ENCODE data around the gene ARHGAP30. TPM values are rescaled to one million over a fixed set of nuclear protein-coding genes. Genes with fewer than 3 reads are reported as not detected.
"Not testable (repeated sequence)": the region's sequence is repeated elsewhere in the genome, so short reads cannot be mapped to it uniquely, and the experiment has no call there.

ARHGAP30 gene
- 1 to 10 TPM in 3 of 4 donors, under 1 TPM in 1; 0.88 to 3.4 (median 2.6) TPM for total RNA-seq

GRCh38 chr1:161069731-161070270 lies at the start of gene ARHGAP30:
TSS of gene ARHGAP30 (minus strand) at chr1:161069891. CDS start at chr1:161069624, 267 bp downstream.
- Histone ChIP-seq H3K36me3 (no peaks in the 10 kb centered on the region), H3K9me3 (no peaks in the 10 kb centered on the region), H3K4me3 (no peak within 1 kb of the TSS), H3K4me1 (no peaks in the 10 kb centered on the region), H3K27ac (no peak within 1 kb of the TSS), H3K27me3 (no peaks in the 10 kb centered on the region)
- TF ChIP-seq CTCF (IDR thresholded peaks at IDR 0.05) (no peak), POLR2A (IDR thresholded peaks at IDR 0.05) (no peak)
- DNase-seq: peak; percentile 25
- intact Hi-C loops (cut with DNase I; ENCODE audit: low total_unique reads): no loop called here

GRCh38 chr1:161117759-161118581 lies 48.3 kb upstream of the ARHGAP30 start, which contains the start of the genes NIT1 and PFDN2:
TSS of gene NIT1 (plus strand) at chr1:161118105. CDS start at chr1:161118177, 72 bp downstream.
TSS of gene PFDN2 (minus strand) at chr1:161118037. CDS start at chr1:161118026, 11 bp downstream.
- H3K36me3 ChIP-seq: no peaks in the 10 kb centered on the region
- H3K9me3 ChIP-seq: no peaks in the 10 kb centered on the region
- TF ChIP-seq POLR2A (IDR thresholded peaks at IDR 0.05) (peak; percentile 66 to 85), CTCF (IDR thresholded peaks at IDR 0.05) (peak in 2 of 4 experiments; percentile 9)
- peak within 1 kb of the TSS; percentile 95 to 96 for H3K4me3 ChIP-seq
- peak within 1 kb of the TSS; percentile 90 to 91 for H3K27ac ChIP-seq
- no peaks in the 10 kb centered on the region for H3K27me3 ChIP-seq
- intact Hi-C loops (cut with DNase I; ENCODE audit: low total_unique reads): no loop called here
- DNase-seq: peak; percentile 83 to 86
- peaks cover 7 to 16% of the 10 kb centered on the region in 2 donors for H3K4me1 ChIP-seq

GRCh38 chr1:161115961-161116360 lies 46.3 kb upstream of the ARHGAP30 start:
- H3K9me3 ChIP-seq; H3K27me3 ChIP-seq; intact Hi-C loops (cut with DNase I; ENCODE audit: low total_unique reads); H3K27ac ChIP-seq; DNase-seq; H3K36me3 ChIP-seq; H3K4me3 ChIP-seq: not testable (repeated sequence)
- peaks cover 7 to 16% of the 10 kb centered on the region in 2 donors for H3K4me1 ChIP-seq

- intact Hi-C loops (cut with DNase I; ENCODE audit: low total_unique reads): no loop called here
- H3K27me3 ChIP-seq: no peaks in the 10 kb centered on the region
- no peaks in the 10 kb centered on the region for H3K9me3 ChIP-seq
- TF ChIP-seq CTCF (IDR thresholded peaks at IDR 0.05): no peak
- no peak for TF ChIP-seq POLR2A (IDR thresholded peaks at IDR 0.05)
- no peak overlapping the region for H3K27ac ChIP-seq
- no peak overlapping the region for H3K4me3 ChIP-seq
- no peaks in the 10 kb centered on the region for H3K36me3 ChIP-seq
- no peak for DNase-seq
- peaks cover 7 to 16% of the 10 kb centered on the region in 2 donors for H3K4me1 ChIP-seq
Measured at GRCh38 chr1:161115132-161115711, 45.5 kb upstream of the ARHGAP30 start.

- Histone ChIP-seq H3K27me3 (no peaks in the 10 kb centered on the region), H3K27ac (no peak overlapping the region), H3K4me3 (no peak overlapping the region), H3K9me3 (no peaks in the 10 kb centered on the region), H3K4me1 (peaks cover 7 to 16% of the 10 kb centered on the region in 2 donors), H3K36me3 (no peaks in the 10 kb centered on the region)
- TF ChIP-seq POLR2A (IDR thresholded peaks at IDR 0.05) (no peak), CTCF (IDR thresholded peaks at IDR 0.05) (no peak)
- DNase-seq: no peak
- intact Hi-C loops (cut with DNase I; ENCODE audit: low total_unique reads): no loop called here
Measured at GRCh38 chr1:161114556-161114955, 44.9 kb upstream of the ARHGAP30 start.
